D721Med (cell line): ENCODE data around the gene LPCAT2.

Experiments
- DNase-seq: peaks from one replicate; pipeline ENCODE4 v3.0.0; 2011; ENCODE audit warnings: low spot score; ENCODE audit not compliant: insufficient read length
- FAIRE-seq: peaks from 2 replicates; lab custom pipeline; 2011; peaks lifted over from hg19 to GRCh38; lab: Jason Lieb, UNC
- TF ChIP-seq, protein P1 (sequence below): IDR thresholded peaks from 2 replicates; pipeline ENCODE4 v1.5.1; 2012; ENCODE audit warnings: mild to moderate bottlenecking, control low read depth; ENCODE audit not compliant: insufficient read depth; ENCODE audit errors: missing control alignments

LPCAT2 gene

DNA sequence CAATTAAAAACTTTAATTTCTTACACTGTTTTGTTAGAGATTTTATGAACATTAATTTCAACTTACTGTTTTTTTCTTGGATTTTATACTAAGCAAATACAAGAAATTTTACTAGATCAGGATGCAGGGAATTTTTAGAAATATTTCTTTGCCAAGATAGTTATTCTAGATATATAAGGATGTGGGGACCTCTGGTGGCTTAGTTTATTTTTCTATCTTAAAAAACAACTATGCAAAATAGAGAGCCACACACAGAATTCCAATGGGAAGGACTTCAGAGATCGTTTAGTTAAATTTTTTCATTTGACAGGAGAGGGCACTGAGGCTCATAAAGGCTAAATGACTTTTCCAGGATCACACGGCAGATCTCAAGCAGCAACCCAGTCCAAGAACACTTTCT is 34.6 kb downstream of the LPCAT2 start:
- DNase-seq (no peak), FAIRE-seq (no peak)
- TF ChIP-seq, protein P1, sequence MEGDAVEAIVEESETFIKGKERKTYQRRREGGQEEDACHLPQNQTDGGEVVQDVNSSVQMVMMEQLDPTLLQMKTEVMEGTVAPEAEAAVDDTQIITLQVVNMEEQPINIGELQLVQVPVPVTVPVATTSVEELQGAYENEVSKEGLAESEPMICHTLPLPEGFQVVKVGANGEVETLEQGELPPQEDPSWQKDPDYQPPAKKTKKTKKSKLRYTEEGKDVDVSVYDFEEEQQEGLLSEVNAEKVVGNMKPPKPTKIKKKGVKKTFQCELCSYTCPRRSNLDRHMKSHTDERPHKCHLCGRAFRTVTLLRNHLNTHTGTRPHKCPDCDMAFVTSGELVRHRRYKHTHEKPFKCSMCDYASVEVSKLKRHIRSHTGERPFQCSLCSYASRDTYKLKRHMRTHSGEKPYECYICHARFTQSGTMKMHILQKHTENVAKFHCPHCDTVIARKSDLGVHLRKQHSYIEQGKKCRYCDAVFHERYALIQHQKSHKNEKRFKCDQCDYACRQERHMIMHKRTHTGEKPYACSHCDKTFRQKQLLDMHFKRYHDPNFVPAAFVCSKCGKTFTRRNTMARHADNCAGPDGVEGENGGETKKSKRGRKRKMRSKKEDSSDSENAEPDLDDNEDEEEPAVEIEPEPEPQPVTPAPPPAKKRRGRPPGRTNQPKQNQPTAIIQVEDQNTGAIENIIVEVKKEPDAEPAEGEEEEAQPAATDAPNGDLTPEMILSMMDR = peak; percentile 51

DNA sequence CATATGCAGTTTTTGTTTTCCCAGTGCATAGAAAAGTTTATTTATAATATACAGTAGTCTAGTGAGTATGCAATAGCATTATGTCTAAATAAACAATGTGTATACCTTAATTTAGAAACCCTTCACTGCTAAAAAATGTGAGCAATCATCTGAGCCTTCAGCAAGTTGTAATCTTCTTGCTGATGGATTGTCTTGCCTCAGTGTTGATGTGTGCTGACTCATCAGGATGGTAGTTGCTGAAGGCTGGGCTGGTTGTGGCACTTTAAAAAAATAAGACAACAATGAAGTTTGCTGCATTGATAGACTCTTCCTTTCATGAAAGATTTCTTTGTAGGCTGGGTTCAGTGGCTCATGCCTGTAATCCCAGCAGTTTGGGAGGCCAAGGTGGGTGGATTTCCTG is 43.7 kb downstream of the LPCAT2 start:
- FAIRE-seq (no peak), DNase-seq (no peak)
- TF ChIP-seq, protein P1 = no peak

DNA sequence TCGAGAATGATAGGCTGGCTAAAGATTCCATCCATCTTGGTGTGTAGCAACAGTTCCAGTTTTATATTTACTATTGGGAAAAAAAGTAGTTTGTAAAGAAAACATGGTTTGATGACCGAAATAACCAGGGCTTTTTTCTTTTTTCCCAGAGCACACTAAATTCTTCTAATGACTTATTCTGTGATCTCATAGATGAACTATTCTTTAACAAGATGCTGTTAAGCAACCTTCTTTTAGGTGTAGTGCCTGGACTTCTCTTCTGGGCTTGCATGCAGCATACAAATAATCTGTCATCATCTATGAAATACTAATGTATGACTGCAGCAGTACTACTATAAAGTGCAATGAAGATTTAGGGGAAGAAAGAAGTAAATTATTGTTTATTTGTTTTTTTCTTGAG is 46.6 kb downstream of the LPCAT2 start:
- TF ChIP-seq, protein P1 = no peak
- no peak for FAIRE-seq
- DNase-seq = no peak

DNA sequence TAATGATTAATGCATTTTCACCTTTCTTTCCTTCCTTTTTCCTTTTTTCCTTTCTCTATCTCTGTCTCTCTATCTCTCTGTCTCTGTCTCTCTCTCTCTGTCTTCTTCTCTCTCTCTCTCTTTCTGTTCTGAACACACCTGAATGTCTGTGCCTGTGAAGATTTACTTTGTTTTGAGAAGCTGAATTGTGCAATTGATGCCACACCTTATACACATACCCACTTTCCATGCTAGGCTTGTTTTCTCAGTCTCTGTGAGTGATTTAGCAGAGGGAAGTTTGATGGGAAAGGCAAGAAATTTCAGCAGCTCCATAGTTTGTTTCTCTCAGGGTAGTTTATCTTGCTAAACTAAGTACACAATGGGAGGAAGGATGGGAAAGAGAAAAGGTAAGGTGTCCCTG is 48.3 kb downstream of the LPCAT2 start:
- FAIRE-seq (no peak), DNase-seq (no peak)
- TF ChIP-seq, protein P1 = no peak

DNA sequence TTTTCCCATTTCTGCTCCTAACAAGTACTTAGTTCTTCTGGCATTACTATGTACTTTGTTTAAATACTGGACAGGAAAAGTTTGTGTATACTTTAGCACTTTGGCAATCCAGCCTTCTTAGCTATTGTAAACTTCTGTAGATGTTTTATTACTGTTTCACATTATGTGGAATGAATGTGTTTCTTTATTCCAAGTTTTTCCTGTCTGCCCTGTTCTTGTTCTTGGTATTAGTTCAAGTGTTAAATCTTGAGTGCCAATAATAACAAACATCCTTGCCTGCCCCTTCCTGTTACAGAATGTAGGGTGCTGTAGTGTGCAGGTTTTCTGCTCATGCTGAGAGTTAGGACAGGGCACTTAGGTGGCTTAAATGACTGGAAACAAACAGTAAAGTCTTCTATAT is 50.4 kb downstream of the LPCAT2 start:
- no peak for DNase-seq
- no peak for FAIRE-seq
- TF ChIP-seq, protein P1 = no peak

DNA sequence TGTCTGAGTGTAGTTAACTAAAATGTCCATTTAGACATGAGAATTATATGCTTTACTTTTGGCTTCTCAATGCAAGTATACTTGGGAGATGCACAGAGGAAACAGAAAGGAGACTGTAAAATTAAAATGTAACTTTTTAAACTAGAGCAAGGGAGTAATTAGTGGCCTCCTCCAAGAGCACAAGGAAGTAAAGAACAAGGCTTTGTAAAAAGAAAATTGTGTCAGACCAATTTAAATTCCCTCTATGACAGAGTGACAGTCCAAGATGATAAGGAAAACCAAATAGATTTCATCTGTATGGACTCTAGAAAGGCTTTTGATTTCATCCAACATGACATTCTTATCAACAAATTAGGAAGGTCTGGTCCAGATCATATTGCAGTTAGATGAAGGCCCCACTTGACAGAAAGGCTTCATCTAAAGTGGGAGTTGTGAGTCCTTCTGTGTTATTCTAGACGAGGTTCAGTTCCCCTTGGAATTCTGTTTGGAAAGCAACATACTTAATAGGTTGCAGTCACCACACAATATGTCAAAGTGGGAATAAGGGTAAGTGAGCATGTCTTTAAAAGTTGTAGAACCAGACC is 51.2 kb downstream of the LPCAT2 start:
- FAIRE-seq = no peak
- DNase-seq = no peak
- TF ChIP-seq, protein P1 = no peak

DNA sequence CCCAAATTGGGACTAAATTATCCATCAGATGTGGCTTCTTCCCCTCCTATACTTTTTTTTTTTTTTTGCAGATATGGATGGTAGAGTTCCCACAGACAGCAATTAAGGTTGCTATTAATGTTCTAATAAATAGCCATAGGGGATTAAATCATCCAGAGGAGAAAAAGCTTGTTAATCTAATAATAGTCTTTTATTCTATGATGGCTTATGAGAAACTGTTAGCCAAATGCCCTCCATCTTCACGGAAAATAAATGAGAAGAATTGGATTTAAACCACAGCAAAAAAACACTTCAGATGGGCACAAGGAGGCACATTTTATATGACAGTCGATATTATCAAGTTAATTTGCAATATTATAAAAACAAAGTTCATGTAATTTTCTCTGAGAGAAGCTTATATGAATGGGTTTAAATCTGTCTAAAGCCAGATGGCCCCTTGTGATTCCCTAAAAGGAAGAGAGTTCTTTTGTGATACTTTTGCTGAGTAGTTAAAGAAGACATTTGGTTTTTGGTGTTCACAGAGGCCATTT is 52.5 kb downstream of the LPCAT2 start:
- DNase-seq (no peak), FAIRE-seq (no peak)
- TF ChIP-seq, protein P1 = no peak
